Caco-2 (cell line): ENCODE results near the gene PEX26. TPM values are rescaled to one million over a fixed set of nuclear protein-coding genes. Genes with fewer than 3 reads are reported as not detected.

Experiments used
- BruUV-seq: library from RNA; stranded (reverse); fragments of 400-500 nt; replicated peaks from 2 replicates; lab custom pipeline; 2021; lab: Mats Ljungman, UMichigan
- CTCF ChIA-PET: fragments of 300-600 bp; sonication (Branson Sonifier 250); formaldehyde crosslinking; loops from one replicate; lab custom pipeline; 2022; ENCODE audit warnings: antibody characterized with exemption; lab: Charles Lee
- POLR2A ChIA-PET: fragments of 300-600 bp; sonication (Branson Sonifier 250); formaldehyde crosslinking; loops from one replicate; lab custom pipeline; 2022; ENCODE audit warnings: antibody characterized with exemption; lab: Charles Lee
- DNase-seq, 2 experiments: peaks; one replicate each; pipeline versions ENCODE4 v3.0.0 to v3.0.0-alpha.2; 2020 to 2022
- H3K27me3 ChIP-seq: replicated peaks from 2 replicates; pipeline ENCODE4 v1.6.0; 2011; ENCODE audit warnings: low read length; ENCODE audit not compliant: control insufficient read depth, insufficient read depth
- H3K36me3 ChIP-seq: 2 replicates; pipeline ENCODE4 v1.5.1; 2011; ENCODE audit warnings: low read length; ENCODE audit not compliant: control insufficient read depth, insufficient read depth
- H3K4me1 ChIP-seq: fragments of 250-450 bp; sonication (Bioruptor Pico); 2 replicates; pipeline ENCODE4 v1.5.1; 2020; ENCODE audit warnings: mild to moderate bottlenecking
- H3K4me3 ChIP-seq: 2 replicates; pipeline ENCODE4 v1.5.1; 2011; ENCODE audit warnings: low read depth, mild to moderate bottlenecking, control low read depth, low read length
- H3K9me3 ChIP-seq: fragments of 250-450 bp; sonication (Bioruptor Pico); 2 replicates; pipeline ENCODE4 v1.5.1; 2020; ENCODE audit warnings: mild to moderate bottlenecking, moderate library complexity
- H3K27ac Mint-ChIP-seq: one replicate; pipeline ENCODE4 v1.8.0; 2022; ENCODE audit warnings: mixed read lengths; ENCODE audit not compliant: unreplicated experiment
- H3K27me3 Mint-ChIP-seq: one replicate; pipeline ENCODE4 v1.8.0; 2022; ENCODE audit warnings: mixed read lengths; ENCODE audit not compliant: insufficient read depth, unreplicated experiment
- H3K36me3 Mint-ChIP-seq: one replicate; pipeline ENCODE4 v1.8.0; 2022; ENCODE audit warnings: mild to moderate bottlenecking, mixed read lengths; ENCODE audit not compliant: insufficient read depth, unreplicated experiment
- H3K4me1 Mint-ChIP-seq: one replicate; pipeline ENCODE4 v1.8.0; 2022; ENCODE audit warnings: low read depth, mixed read lengths; ENCODE audit not compliant: unreplicated experiment
- H3K4me3 Mint-ChIP-seq: one replicate; pipeline ENCODE4 v1.8.0; 2022; ENCODE audit warnings: mild to moderate bottlenecking, moderate library complexity, mixed read lengths; ENCODE audit not compliant: unreplicated experiment
- H3K9me3 Mint-ChIP-seq: one replicate; pipeline ENCODE4 v1.8.0; 2022; ENCODE audit warnings: mixed read lengths; ENCODE audit not compliant: unreplicated experiment
- CTCF ChIP-seq, 2 experiments: fragments of 200-600 bp in 1 of 2; IDR thresholded peaks; 1 replicate in 1 of 2; 2 replicates in 1 of 2; pipeline versions ENCODE4 v1.5.1 to v1.8.0; 2011 to 2022; ENCODE audit warnings: antibody characterized with exemption in 1 of 2, control low read depth in 1 of 2, inconsistent platforms in 1 of 2, low read depth in 1 of 2, low read length in 1 of 2, mild to moderate bottlenecking in 1 of 2, moderate library complexity in 1 of 2; ENCODE audit not compliant: insufficient read depth in 1 of 2, severe bottlenecking in 1 of 2, unreplicated experiment in 1 of 2
- intact Hi-C: fragments of 100-400 bp; cut with micrococcal nuclease; formaldehyde crosslinking; loops from one replicate; pipeline ENCODE4 v1.10.0; 2022; ENCODE audit not compliant: unreplicated experiment
- total RNA-seq: library from RNA; stranded (reverse); gene quantifications from 2 replicates; pipeline ENCODE4 v1.2.3, GENCODE V29; 2022

PEX26 gene
- total RNA-seq, 1 experiment from 2014 or later, result 40.6 TPM

- H3K36me3 Mint-ChIP-seq, result peaks cover 2% of the 10 kb centered on the region
- ChIA-PET CTCF (no interaction called here), POLR2A (no interaction called here)
- no peaks in the 10 kb centered on the region for H3K36me3 ChIP-seq
- H3K4me1 ChIP-seq, result no peaks in the 10 kb centered on the region
- intact Hi-C loops, result no loop called here
- no peaks in the 10 kb centered on the region for H3K9me3 Mint-ChIP-seq
- DNase-seq, result no peak
- H3K27me3 Mint-ChIP-seq, result no peaks in the 10 kb centered on the region
- no peaks in the 10 kb centered on the region for H3K4me1 Mint-ChIP-seq
- no peak for TF ChIP-seq CTCF (IDR thresholded peaks at IDR 0.05; ENCODE audit: insufficient read depth in 1 of 2, low read depth in 1 of 2, low read length in 1 of 2, severe bottlenecking in 1 of 2, unreplicated experiment in 1 of 2)
- H3K4me3 Mint-ChIP-seq, result no peak overlapping the region
- no peak overlapping the region for H3K4me3 ChIP-seq
- no peaks in the 10 kb centered on the region for H3K9me3 ChIP-seq
- no peaks in the 10 kb centered on the region for H3K27me3 ChIP-seq
- BruUV-seq, result no TSS peak
- H3K27ac Mint-ChIP-seq, result no peak overlapping the region
Observed at GRCh38 chr22:18126606-18127005, 48.8 kb downstream of the PEX26 start.

- H3K4me1 ChIP-seq, result no peaks in the 10 kb centered on the region
- H3K27me3 ChIP-seq, result no peaks in the 10 kb centered on the region
- no peaks in the 10 kb centered on the region for H3K27me3 Mint-ChIP-seq
- no peak overlapping the region for H3K27ac Mint-ChIP-seq
- intact Hi-C loops, result no loop called here
- no peak for TF ChIP-seq CTCF (IDR thresholded peaks at IDR 0.05; ENCODE audit: insufficient read depth in 1 of 2, low read depth in 1 of 2, low read length in 1 of 2, severe bottlenecking in 1 of 2, unreplicated experiment in 1 of 2)
- no peaks in the 10 kb centered on the region for H3K9me3 ChIP-seq
- H3K36me3 Mint-ChIP-seq, result peaks cover 5% of the 10 kb centered on the region
- no peaks in the 10 kb centered on the region for H3K36me3 ChIP-seq
- POLR2A ChIA-PET, result no interaction called here
- no peak overlapping the region for H3K4me3 ChIP-seq
- CTCF ChIA-PET, result interaction anchor here (1.2 kb wide), 1 partner anchor 27 kb away, joined by 3 read pairs; no protein-coding TSS in a partner anchor
- BruUV-seq, result no TSS peak
- no peaks in the 10 kb centered on the region for H3K4me1 Mint-ChIP-seq
- no peak for DNase-seq
- no peak overlapping the region for H3K4me3 Mint-ChIP-seq
- H3K9me3 Mint-ChIP-seq, result no peaks in the 10 kb centered on the region
Observed at GRCh38 chr22:18130018-18130417, 52.2 kb downstream of the PEX26 start.

GRCh38 chr22:18130699-18131429 lies 53.1 kb downstream of the PEX26 start:
- Mint-ChIP-seq H3K4me3 (no peak overlapping the region), H3K36me3 (peaks cover 5% of the 10 kb centered on the region), H3K4me1 (no peaks in the 10 kb centered on the region), H3K27ac (no peak overlapping the region), H3K27me3 (no peaks in the 10 kb centered on the region), H3K9me3 (no peaks in the 10 kb centered on the region)
- no peak overlapping the region for H3K4me3 ChIP-seq
- no peaks in the 10 kb centered on the region for H3K36me3 ChIP-seq
- intact Hi-C loops, result no loop called here
- H3K4me1 ChIP-seq, result no peaks in the 10 kb centered on the region
- H3K9me3 ChIP-seq, result no peaks in the 10 kb centered on the region
- BruUV-seq, result no TSS peak
- no peak for DNase-seq
- TF ChIP-seq CTCF (IDR thresholded peaks at IDR 0.05; ENCODE audit: insufficient read depth in 1 of 2, low read depth in 1 of 2, low read length in 1 of 2, severe bottlenecking in 1 of 2, unreplicated experiment in 1 of 2), result no peak
- no peaks in the 10 kb centered on the region for H3K27me3 ChIP-seq
- CTCF ChIA-PET, result interaction anchor here (1.2 kb wide), 1 partner anchor 26 kb away, joined by 3 read pairs; no protein-coding TSS in a partner anchor
- POLR2A ChIA-PET, result interaction anchor here (0.5 kb wide), 1 partner anchor 14 kb away, joined by 4 read pairs; no protein-coding TSS in a partner anchor
